Ishikawa (cell line): ENCODE results near the gene SLC25A33.

Experiments
- CEBPB ChIP-seq: IDR thresholded peaks from 2 replicates; pipeline ENCODE4 v1.6.1; 2012
- CREB1 ChIP-seq: IDR thresholded peaks from 2 replicates; pipeline ENCODE4 v1.6.1; 2012; ENCODE audit warnings: low read depth
- EGR1 ChIP-seq: IDR thresholded peaks from 2 replicates; pipeline ENCODE4 v1.6.1; 2012
- EP300 ChIP-seq: IDR thresholded peaks from 2 replicates; pipeline ENCODE4 v1.6.1; 2012; ENCODE audit warnings: borderline replicate concordance
- FOXM1 ChIP-seq: IDR thresholded peaks from 2 replicates; pipeline ENCODE4 v1.6.1; 2012; ENCODE audit warnings: low read depth, borderline replicate concordance
- NFIC ChIP-seq: IDR thresholded peaks from 2 replicates; pipeline ENCODE4 v1.6.1; 2012
- RAD21 ChIP-seq: IDR thresholded peaks from 2 replicates; pipeline ENCODE4 v1.6.1; 2012; ENCODE audit warnings: low read depth
- TAF1 ChIP-seq: IDR thresholded peaks from 2 replicates; pipeline ENCODE4 v1.6.1; 2012; ENCODE audit warnings: low read depth, mild to moderate bottlenecking
- TCF12 ChIP-seq: IDR thresholded peaks from 2 replicates; pipeline ENCODE4 v1.6.1; 2012; ENCODE audit warnings: low read depth
- TEAD4 ChIP-seq: IDR thresholded peaks from 2 replicates; pipeline ENCODE4 v1.6.1; 2012
- YY1 ChIP-seq: IDR thresholded peaks from 2 replicates; pipeline ENCODE4 v1.6.1; 2012; ENCODE audit warnings: low read depth
- ZBTB7A ChIP-seq: IDR thresholded peaks from 2 replicates; pipeline ENCODE4 v1.6.1; 2012; ENCODE audit warnings: low read depth
- TF ChIP-seq, protein P1 (sequence below): IDR thresholded peaks from 2 replicates; pipeline ENCODE4 v1.6.1; 2012; ENCODE audit warnings: low read depth, mild to moderate bottlenecking
- TF ChIP-seq, protein P2 (sequence below): IDR thresholded peaks from 2 replicates; pipeline ENCODE4 v1.6.1; 2012
- TF ChIP-seq, protein P3 (sequence below): IDR thresholded peaks from 2 replicates; pipeline ENCODE4 v1.6.1; 2012

The SLC25A33 gene

DNA sequence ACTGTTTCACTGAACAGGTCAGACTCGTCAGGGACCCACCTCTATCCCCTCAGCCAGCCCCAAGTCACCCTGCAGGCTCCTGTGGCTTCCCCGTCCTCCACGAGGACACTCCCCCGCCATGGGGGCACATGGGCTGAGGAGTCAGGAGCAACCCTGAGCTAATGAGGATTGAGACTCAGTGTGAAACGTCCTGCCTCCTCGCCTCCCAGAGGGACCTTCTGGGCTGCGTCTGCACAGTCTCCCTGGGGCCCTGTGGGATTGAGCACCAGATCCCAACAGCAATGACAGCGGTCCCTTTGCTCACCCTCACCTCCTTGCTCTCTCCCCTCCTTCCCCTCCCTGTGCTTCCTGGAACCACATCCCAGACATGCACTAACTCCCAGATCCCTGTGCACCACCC is 18.9 kb upstream of the SLC25A33 start:
- TF ChIP-seq CREB1 (no peak), TCF12 (no peak), FOXM1 (no peak), RAD21 (no peak), YY1 (no peak), ZBTB7A (no peak), TEAD4 (no peak), CEBPB (no peak), EP300 (no peak), EGR1 (no peak), TAF1 (no peak)
- TF ChIP-seq, protein P1, sequence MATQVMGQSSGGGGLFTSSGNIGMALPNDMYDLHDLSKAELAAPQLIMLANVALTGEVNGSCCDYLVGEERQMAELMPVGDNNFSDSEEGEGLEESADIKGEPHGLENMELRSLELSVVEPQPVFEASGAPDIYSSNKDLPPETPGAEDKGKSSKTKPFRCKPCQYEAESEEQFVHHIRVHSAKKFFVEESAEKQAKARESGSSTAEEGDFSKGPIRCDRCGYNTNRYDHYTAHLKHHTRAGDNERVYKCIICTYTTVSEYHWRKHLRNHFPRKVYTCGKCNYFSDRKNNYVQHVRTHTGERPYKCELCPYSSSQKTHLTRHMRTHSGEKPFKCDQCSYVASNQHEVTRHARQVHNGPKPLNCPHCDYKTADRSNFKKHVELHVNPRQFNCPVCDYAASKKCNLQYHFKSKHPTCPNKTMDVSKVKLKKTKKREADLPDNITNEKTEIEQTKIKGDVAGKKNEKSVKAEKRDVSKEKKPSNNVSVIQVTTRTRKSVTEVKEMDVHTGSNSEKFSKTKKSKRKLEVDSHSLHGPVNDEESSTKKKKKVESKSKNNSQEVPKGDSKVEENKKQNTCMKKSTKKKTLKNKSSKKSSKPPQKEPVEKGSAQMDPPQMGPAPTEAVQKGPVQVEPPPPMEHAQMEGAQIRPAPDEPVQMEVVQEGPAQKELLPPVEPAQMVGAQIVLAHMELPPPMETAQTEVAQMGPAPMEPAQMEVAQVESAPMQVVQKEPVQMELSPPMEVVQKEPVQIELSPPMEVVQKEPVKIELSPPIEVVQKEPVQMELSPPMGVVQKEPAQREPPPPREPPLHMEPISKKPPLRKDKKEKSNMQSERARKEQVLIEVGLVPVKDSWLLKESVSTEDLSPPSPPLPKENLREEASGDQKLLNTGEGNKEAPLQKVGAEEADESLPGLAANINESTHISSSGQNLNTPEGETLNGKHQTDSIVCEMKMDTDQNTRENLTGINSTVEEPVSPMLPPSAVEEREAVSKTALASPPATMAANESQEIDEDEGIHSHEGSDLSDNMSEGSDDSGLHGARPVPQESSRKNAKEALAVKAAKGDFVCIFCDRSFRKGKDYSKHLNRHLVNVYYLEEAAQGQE: no peak
- TF ChIP-seq, protein P2, sequence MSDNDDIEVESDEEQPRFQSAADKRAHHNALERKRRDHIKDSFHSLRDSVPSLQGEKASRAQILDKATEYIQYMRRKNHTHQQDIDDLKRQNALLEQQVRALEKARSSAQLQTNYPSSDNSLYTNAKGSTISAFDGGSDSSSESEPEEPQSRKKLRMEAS: no peak
- TF ChIP-seq, protein P3, sequence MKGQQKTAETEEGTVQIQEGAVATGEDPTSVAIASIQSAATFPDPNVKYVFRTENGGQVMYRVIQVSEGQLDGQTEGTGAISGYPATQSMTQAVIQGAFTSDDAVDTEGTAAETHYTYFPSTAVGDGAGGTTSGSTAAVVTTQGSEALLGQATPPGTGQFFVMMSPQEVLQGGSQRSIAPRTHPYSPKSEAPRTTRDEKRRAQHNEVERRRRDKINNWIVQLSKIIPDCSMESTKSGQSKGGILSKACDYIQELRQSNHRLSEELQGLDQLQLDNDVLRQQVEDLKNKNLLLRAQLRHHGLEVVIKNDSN: no peak

DNA sequence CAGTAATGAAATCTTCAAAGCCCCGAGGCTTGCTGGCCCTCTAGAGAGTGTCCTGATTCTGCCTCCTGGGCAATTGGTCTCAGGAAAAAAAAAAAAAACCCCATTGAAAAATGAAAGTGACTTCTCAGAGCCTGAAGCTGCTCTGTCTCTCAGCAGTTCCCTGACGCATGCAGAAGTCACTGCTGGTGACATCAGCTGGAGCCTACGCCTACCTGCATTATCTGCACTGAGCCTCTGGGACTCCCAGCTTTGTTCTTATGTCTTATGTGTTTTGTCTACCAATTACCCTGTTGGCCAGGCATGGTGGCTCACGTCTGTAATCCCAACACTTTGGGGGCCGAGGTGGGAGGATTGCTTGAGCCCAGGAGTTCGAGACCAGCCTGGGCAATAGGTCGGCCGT is 10.1 kb upstream of the SLC25A33 start:
- TF ChIP-seq EGR1: no peak
- TF ChIP-seq TCF12: no peak
- TF ChIP-seq CREB1: no peak
- no peak for TF ChIP-seq RAD21
- TF ChIP-seq, protein P2: no peak
- no peak for TF ChIP-seq FOXM1
- no peak for TF ChIP-seq NFIC
- no peak for TF ChIP-seq EP300
- TF ChIP-seq CEBPB: no peak
- no peak for TF ChIP-seq TEAD4
- TF ChIP-seq, protein P3: no peak
- TF ChIP-seq TAF1: no peak
- TF ChIP-seq ZBTB7A: no peak
- TF ChIP-seq, protein P1: no peak
- TF ChIP-seq YY1: no peak

DNA sequence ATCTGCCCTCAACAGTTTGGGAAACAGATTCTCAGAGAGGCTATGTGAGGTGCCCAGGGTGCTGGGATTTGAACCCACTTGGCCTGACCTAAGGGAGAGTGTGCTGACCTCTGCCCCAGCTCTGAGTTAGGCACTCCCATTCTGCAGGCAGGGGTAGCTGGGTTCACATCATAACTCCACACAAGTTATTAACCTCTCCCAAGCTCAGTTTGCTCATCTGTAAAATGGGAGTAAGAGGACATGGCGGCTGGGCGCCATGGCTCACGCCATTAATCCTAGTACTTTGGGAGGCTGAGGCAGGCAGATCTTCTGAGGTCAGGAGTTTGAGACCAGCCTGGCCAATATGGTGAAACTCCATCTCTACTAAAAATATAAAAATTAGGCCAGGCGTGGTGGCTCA is 8.9 kb upstream of the SLC25A33 start:
- TF ChIP-seq, protein P2: no peak
- TF ChIP-seq TAF1: no peak
- no peak for TF ChIP-seq YY1
- no peak for TF ChIP-seq CREB1
- TF ChIP-seq, protein P1: no peak
- TF ChIP-seq NFIC: no peak
- no peak for TF ChIP-seq TEAD4
- TF ChIP-seq TCF12: no peak
- TF ChIP-seq EGR1: no peak
- no peak for TF ChIP-seq EP300
- no peak for TF ChIP-seq RAD21

DNA sequence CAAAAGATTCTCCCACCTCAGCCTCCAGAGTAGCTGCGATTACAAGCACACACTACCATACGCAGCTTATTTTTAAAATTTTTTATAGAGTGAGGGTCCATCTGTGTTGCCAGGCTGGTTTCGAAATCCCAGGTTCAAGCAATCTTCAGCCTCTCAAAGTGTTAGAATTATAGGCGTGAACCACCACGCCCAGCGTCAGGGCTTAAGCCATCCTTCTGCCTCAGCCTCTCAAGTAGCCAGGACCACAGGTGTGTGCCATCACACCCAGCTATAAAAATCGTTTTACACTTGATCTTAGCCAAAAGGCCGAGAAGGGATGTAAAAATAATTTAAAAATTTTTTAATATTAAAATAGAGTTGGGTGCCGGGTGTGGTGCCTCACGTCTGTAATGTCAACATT is 4.3 kb upstream of the SLC25A33 start:
- TF ChIP-seq EGR1 (no peak), TEAD4 (no peak), NFIC (no peak), TAF1 (no peak), YY1 (no peak), ZBTB7A (no peak), FOXM1 (no peak), EP300 (no peak), CREB1 (no peak), RAD21 (no peak), TCF12 (no peak), CEBPB (no peak)
- TF ChIP-seq, protein P3: no peak
- TF ChIP-seq, protein P1: no peak
- TF ChIP-seq, protein P2: no peak
